GM10248 (cell line): ENCODE measurements around the gene KCNQ1.

Experiments
- CTCF ChIA-PET: fragments of 300-600 bp; sonication (Branson Sonifier 250); formaldehyde crosslinking; extraction: SDS; loops from one replicate; lab custom pipeline; 2021; ENCODE audit warnings: antibody characterized with exemption; lab: Yijun Ruan, JAX
- POLR2A ChIA-PET: fragments of 350-650 bp; sonication (Branson Sonifier 250); formaldehyde crosslinking; extraction: SDS; loops from one replicate; lab custom pipeline; 2020; ENCODE audit warnings: antibody characterized with exemption; lab: Yijun Ruan, JAX
- DNase-seq: peaks from one replicate; pipeline ENCODE4 v3.0.0; 2012; ENCODE audit errors: extremely low spot score
- TF ChIP-seq, protein P1 (sequence below): IDR thresholded peaks from 2 replicates; pipeline ENCODE4 v1.5.1; 2012; ENCODE audit warnings: mild to moderate bottlenecking, low read depth; ENCODE audit errors: extremely low read depth, missing control alignments, control extremely low read depth

The KCNQ1 gene

GRCh38 chr11:2804701-2805387 lies 360.0 kb downstream of the KCNQ1 start:
- DNase-seq: no peak
- ChIA-PET CTCF (no interaction called here), POLR2A (no interaction called here)
- TF ChIP-seq, protein P1, sequence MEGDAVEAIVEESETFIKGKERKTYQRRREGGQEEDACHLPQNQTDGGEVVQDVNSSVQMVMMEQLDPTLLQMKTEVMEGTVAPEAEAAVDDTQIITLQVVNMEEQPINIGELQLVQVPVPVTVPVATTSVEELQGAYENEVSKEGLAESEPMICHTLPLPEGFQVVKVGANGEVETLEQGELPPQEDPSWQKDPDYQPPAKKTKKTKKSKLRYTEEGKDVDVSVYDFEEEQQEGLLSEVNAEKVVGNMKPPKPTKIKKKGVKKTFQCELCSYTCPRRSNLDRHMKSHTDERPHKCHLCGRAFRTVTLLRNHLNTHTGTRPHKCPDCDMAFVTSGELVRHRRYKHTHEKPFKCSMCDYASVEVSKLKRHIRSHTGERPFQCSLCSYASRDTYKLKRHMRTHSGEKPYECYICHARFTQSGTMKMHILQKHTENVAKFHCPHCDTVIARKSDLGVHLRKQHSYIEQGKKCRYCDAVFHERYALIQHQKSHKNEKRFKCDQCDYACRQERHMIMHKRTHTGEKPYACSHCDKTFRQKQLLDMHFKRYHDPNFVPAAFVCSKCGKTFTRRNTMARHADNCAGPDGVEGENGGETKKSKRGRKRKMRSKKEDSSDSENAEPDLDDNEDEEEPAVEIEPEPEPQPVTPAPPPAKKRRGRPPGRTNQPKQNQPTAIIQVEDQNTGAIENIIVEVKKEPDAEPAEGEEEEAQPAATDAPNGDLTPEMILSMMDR: no peak

DNA sequence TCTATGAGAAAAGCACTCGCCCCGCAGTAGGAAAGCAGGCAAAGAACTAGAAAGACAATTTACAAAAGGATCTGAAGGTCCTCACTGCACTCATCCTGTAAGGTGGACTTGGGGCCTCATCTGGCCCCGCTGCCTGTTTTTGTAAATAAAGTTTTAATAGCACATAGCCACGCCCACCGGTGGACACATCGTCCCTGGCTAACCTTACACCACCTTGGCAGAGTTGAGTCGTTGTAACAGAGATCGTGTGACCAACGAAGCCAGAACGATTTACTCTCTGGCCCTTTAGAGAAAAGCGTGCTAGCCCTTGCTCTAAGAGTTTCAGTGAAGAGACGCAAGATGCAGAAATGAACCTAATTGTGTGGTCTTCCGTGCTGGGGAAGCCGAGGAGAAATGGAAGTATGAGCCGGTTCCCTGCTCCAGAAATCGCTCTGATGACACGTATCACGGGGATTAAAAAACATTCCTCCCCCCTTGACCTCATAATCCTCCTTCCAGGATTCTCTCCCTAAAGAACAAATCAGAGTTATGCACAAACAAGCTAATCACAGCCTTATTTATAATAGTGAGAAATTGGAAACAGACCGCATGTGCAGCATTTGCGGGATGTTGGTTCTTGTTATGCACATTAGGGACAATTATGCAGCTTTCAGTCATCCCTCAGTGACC lies 360.7 kb downstream of the KCNQ1 start:
- CTCF ChIA-PET: no interaction called here
- POLR2A ChIA-PET: no interaction called here
- no peak for DNase-seq
- TF ChIP-seq, protein P1: no peak

- CTCF ChIA-PET: no interaction called here
- DNase-seq: no peak
- POLR2A ChIA-PET: no interaction called here
- TF ChIP-seq, protein P1: no peak
These were observed 361.7 kb downstream of the KCNQ1 start for GRCh38 chr11:2806351-2807024.

GRCh38 chr11:2807025-2807681 lies 362.3 kb downstream of the KCNQ1 start:
- POLR2A ChIA-PET: no interaction called here
- TF ChIP-seq, protein P1: no peak

DNA sequence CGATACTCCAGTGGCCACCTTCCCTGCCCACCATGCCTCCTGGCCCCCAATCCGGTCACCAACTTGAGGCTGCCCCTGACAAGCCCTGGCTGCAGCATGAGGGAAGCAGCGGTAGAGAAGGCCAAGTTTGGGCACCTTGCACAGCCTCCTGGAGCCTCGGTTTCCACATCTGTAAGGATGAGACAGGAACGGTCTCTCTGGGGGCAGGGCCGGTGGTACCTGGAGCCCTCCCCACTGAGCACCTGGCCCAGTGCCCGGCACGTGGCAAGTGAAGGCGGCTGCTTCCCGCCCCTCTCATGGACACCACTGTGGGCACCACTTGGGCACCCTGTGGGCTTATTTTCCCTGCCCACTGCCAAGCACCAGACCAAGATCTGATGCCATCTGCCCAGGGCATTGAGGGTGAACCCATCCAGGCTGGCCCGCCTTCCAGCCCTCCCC lies 363.0 kb downstream of the KCNQ1 start:
- ChIA-PET CTCF (no interaction called here), POLR2A (no interaction called here)
- DNase-seq: no peak
- TF ChIP-seq, protein P1: no peak

More at GRCh38 chr11:2807025-2807681, 362.3 kb downstream of the KCNQ1 start:
- DNase-seq: no peak
- CTCF ChIA-PET: no interaction called here
